ENCODE measurements around the gene IMMP2L. TPM values are rescaled to one million over a fixed set of nuclear protein-coding genes. Genes with fewer than 3 reads are reported as not detected.

The IMMP2L gene
- total and polyA plus RNA-seq, 8 donors, result 2.5 to 40.8 (median 20.0) TPM; not detected in 1

DNA sequence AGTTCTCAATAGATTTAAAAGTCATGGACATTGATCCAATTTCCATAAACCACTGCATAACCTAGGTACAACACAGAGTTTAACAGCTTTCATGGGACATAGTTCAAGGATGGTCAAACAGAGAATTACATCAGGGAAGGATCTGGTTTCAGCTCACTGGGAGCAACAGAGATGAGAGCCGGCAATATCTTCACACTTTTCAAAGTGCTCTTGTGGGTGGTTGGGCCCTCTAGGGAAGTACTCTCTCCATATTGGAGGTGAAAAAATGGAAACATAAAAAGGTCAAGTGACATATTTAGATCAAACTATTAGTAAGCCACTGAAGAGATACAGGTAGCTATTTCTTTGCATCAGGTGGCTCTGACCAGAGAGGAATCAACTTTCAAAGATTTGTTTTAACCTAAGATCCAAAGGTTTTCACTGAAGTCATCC lies 533.1 kb downstream of the IMMP2L start:
- 81 to 92% (median 89%) methylated on average over 1 of the region's 1 CpG for WGBS, 5 donors
- DNase-seq, result no peak
- Histone ChIP-seq H3K9me3 (no peaks in the 10 kb centered on the region), H3K27me3 (no peaks in the 10 kb centered on the region), H3K27ac (no peak overlapping the region), H3K4me3 (no peak overlapping the region), H3K36me3 (no peaks in the 10 kb centered on the region), H3K4me1 (peaks cover 0 to 11% (median 9%) of the 10 kb centered on the region in 4 donors)
- no peak for TF ChIP-seq EP300 (IDR thresholded peaks at IDR 0.05)
- TF ChIP-seq, protein P1, sequence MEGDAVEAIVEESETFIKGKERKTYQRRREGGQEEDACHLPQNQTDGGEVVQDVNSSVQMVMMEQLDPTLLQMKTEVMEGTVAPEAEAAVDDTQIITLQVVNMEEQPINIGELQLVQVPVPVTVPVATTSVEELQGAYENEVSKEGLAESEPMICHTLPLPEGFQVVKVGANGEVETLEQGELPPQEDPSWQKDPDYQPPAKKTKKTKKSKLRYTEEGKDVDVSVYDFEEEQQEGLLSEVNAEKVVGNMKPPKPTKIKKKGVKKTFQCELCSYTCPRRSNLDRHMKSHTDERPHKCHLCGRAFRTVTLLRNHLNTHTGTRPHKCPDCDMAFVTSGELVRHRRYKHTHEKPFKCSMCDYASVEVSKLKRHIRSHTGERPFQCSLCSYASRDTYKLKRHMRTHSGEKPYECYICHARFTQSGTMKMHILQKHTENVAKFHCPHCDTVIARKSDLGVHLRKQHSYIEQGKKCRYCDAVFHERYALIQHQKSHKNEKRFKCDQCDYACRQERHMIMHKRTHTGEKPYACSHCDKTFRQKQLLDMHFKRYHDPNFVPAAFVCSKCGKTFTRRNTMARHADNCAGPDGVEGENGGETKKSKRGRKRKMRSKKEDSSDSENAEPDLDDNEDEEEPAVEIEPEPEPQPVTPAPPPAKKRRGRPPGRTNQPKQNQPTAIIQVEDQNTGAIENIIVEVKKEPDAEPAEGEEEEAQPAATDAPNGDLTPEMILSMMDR (IDR thresholded peaks at IDR 0.05), result no peak
- TF ChIP-seq POLR2AphosphoS5 (IDR thresholded peaks at IDR 0.05), result no peak
- no peak for TF ChIP-seq POLR2A (IDR thresholded peaks at IDR 0.05)
- intact Hi-C loops (cut with DNase I; ENCODE audit: low total_unique reads), result no loop called here

DNA sequence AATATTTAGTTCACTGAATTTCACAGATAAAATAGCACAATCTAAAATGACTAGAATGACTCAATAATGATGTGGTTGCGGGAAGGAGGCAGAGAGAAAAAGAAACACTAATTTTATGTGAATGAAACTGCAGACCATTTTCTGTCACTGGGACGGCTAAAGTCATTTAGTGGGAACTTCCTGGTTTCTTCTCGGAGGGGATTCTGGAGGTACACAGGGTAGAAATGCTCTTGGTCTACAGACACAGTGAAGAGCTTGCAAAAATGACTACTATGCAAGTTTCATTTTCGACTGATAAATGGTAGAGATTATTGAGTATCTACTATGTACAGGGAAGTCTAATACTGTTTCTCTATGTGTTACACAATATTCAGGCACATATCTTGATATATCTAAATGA lies 534.9 kb downstream of the IMMP2L start:
- Histone ChIP-seq H3K9me3 (no peaks in the 10 kb centered on the region), H3K27me3 (no peaks in the 10 kb centered on the region), H3K27ac (no peak overlapping the region), H3K36me3 (no peaks in the 10 kb centered on the region), H3K4me1 (peaks cover 0 to 11% (median 9%) of the 10 kb centered on the region in 4 donors), H3K4me3 (no peak overlapping the region)
- whole genome bisulfite sequencing, 5 donors, result 78 to 90% (median 84%) methylated on average over 4 of the region's 4 CpGs
- intact Hi-C loops (cut with DNase I; ENCODE audit: low total_unique reads), result no loop called here
- no peak for DNase-seq
- TF ChIP-seq EP300 (IDR thresholded peaks at IDR 0.05), result no peak
- TF ChIP-seq POLR2A (IDR thresholded peaks at IDR 0.05), result no peak
- TF ChIP-seq, protein P1 (IDR thresholded peaks at IDR 0.05), result no peak
- no peak for TF ChIP-seq POLR2AphosphoS5 (IDR thresholded peaks at IDR 0.05)

DNA sequence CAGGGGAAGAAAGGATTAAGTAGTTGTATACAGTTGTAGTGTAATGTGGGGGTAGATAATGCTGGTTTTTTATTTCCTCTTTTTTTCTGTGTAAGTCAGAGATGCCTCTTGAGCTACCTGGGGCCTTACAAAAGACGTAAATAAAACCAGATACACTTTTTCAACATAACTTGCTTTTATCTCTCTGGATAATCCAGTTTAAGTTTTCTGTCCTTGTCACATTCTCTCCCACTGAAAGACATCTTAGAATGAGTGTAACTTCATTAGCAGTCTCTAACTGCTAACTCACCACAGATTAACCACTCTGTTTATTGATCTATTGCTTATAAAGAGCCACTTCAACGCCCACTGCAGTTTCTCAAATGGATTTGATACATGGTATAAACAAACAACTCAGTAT lies 535.5 kb downstream of the IMMP2L start:
- WGBS, 5 donors, result 58 to 77% (median 67%) methylated on average over 2 of the region's 2 CpGs
- no peak overlapping the region for H3K27ac ChIP-seq
- intact Hi-C loops (cut with DNase I; ENCODE audit: low total_unique reads), result no loop called here
- no peak for TF ChIP-seq POLR2A (IDR thresholded peaks at IDR 0.05)
- TF ChIP-seq POLR2AphosphoS5 (IDR thresholded peaks at IDR 0.05), result no peak
- TF ChIP-seq EP300 (IDR thresholded peaks at IDR 0.05), result no peak
- TF ChIP-seq, protein P1 (IDR thresholded peaks at IDR 0.05), result no peak
- no peaks in the 10 kb centered on the region for H3K36me3 ChIP-seq
- DNase-seq, result no peak
- H3K27me3 ChIP-seq, result no peaks in the 10 kb centered on the region
- no peak overlapping the region for H3K4me3 ChIP-seq
- H3K4me1 ChIP-seq, result peaks cover 0 to 11% (median 9%) of the 10 kb centered on the region in 4 donors
- no peaks in the 10 kb centered on the region for H3K9me3 ChIP-seq

DNA sequence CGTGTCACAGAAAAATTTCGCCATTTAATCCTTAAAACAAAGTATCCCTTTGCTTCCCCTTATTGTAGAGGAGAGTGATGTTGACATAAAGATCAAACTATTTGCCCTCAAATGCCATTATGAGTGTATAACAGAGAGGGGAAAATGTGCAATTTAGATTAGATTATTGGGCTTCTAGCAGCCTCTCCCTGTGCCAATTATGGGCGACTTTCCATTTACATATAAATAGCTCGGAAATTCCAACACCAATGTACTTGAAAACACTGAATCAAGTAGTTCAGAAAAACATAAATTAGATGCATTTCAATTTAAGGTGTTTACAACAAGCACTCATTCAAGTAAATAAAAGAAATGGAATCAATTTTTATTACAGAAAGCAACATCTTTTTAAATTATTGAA lies 535.9 kb downstream of the IMMP2L start:
- DNase-seq, result no peak
- H3K9me3 ChIP-seq, result no peaks in the 10 kb centered on the region
- H3K4me3 ChIP-seq, result no peak overlapping the region
- H3K27ac ChIP-seq, result no peak overlapping the region
- H3K4me1 ChIP-seq, result peaks cover 0 to 11% (median 9%) of the 10 kb centered on the region in 4 donors
- intact Hi-C loops (cut with DNase I; ENCODE audit: low total_unique reads), result no loop called here
- TF ChIP-seq POLR2AphosphoS5 (IDR thresholded peaks at IDR 0.05), result no peak
- no peak for TF ChIP-seq EP300 (IDR thresholded peaks at IDR 0.05)
- TF ChIP-seq, protein P1 (IDR thresholded peaks at IDR 0.05), result no peak
- TF ChIP-seq POLR2A (IDR thresholded peaks at IDR 0.05), result no peak
- no peaks in the 10 kb centered on the region for H3K36me3 ChIP-seq
- H3K27me3 ChIP-seq, result no peaks in the 10 kb centered on the region
- 26 to 67% (median 44%) methylated on average over 4 of the region's 4 CpGs for WGBS, 5 donors
